Epithelial cell of esophagus (primary cell): ENCODE results near the gene HES1.

ENCODE experiments used
- DNase-seq: peaks from one replicate; pipeline ENCODE4 v3.0.0; 2010; ENCODE audit warnings: low read depth
- H3K4me3 ChIP-seq: 2 replicates; pipeline ENCODE4 v1.5.1; 2011; ENCODE audit warnings: mild to moderate bottlenecking, low read length, control low read depth
- CTCF ChIP-seq: IDR thresholded peaks from 2 replicates; pipeline ENCODE4 v1.5.1; 2011; ENCODE audit warnings: low read depth, mild to moderate bottlenecking, low read length, control low read depth, inconsistent platforms; ENCODE audit not compliant: insufficient read depth; ENCODE audit errors: missing control alignments

HES1 gene

DNA sequence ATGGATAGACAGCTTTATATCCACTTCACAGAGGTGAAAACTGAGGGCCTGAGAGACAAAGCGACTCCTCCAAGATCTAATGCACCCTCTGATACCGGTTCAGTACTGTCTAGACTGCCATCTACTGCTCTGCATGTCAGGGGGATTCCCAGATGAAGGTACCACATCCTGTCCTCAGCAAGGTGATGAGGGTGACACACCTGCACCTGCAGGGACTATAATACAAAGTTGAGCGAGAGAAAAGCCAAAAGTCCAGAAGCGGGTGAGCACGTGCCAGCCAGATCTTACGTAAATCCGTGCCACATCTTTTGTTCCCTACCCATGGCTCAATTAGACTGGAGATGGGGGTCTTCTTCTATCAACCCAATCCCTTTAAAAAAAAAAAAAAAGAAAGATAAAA, 32.4 kb upstream of the HES1 start:
- H3K4me3 ChIP-seq, result no peak overlapping the region
- no peak for DNase-seq
- no peak for TF ChIP-seq CTCF

DNA sequence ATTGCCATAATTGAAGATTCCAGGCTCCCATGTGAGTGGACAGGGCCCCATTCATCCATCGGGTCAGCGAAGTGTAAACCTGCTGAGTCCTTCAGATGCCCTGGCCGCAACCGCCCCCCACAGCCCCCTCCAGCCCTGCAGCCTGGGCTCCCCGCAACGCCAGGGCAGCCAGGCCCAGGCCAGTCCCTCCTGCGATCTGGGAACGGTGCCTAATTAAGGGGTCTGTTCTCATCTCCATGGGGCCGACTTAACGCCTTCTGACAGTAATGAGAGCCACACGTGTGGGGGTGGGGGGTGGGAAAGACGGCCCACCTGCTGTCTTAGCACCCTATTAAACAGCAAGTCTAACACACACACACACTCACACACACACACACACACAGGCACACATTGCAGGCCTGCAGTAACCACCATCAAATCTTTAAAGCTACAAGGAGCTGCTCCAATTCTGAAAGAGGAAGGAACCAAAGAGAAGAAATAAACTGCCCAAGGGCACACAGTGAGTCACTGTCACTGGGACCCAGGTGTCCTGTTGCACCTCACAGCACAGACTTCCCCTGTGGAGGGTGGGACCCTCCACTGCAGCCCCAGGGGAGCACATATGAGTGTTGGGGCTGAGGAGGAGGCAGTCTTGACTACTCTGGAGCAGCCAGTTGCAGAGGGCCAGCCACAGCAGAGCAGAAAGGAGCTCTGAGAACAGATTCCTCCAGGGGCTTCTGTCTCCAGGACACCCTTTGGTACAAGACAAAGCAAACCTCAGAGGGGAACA, 31.8 kb upstream of the HES1 start:
- TF ChIP-seq CTCF, result no peak
- no peak for DNase-seq
- no peak overlapping the region for H3K4me3 ChIP-seq

GRCh38 chr3:194105292-194105691, 30.7 kb upstream of the HES1 start:
- TF ChIP-seq CTCF, result no peak
- H3K4me3 ChIP-seq, result no peak overlapping the region
- DNase-seq, result no peak

DNA sequence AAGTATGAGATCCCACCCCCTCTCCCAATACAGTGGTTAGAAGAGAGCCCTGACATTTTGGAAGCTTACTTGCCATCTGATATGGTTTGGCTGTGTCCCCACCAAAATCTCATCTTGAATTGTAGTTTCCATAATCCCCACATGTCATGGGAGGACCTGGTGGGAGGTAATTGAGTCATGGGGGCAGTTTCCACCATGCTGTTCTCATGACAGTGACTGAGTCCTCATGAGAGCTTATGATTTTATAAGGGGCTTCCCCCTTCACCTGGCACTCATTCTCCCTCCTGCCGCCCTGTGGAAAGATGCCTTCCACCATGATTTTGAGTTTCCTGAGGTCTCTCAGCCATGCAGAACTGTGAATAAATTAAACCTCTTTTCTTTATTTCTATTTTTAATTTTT, 28.8 kb upstream of the HES1 start:
- no peak for TF ChIP-seq CTCF
- no peak for DNase-seq
- no peak overlapping the region for H3K4me3 ChIP-seq

DNA sequence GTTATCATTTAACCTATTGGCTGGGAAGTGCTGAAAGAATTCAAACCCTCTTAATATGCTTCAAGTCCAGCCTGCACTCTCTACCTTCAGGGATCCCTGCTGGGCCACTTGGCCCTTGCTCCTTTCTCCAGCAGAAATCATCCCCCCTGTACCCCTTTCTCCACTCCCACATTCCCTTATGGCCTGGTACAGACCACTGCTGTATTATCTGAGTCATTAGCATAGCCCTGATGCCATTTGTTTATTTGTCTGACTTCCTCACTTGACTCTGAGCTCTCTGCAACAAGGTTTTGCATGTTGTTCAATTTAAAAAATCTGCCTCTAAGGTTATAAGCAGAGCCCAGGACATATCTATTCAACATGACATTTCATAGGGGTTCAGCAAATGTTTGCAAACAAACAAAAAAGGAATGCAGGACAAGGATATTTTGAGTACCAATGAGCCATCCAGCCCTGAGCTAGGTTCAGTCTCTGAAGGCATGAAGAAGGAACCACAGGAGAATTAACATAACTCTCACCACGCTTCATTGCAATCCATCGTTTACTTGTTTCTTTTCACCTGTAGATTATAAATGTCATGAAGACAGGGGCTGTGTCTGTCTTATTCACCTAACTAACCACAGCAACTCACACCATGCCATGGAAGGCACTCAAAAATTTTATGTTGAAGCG, 26.6 kb upstream of the HES1 start:
- H3K4me3 ChIP-seq, result no peak overlapping the region
- DNase-seq, result no peak
- no peak for TF ChIP-seq CTCF

DNA sequence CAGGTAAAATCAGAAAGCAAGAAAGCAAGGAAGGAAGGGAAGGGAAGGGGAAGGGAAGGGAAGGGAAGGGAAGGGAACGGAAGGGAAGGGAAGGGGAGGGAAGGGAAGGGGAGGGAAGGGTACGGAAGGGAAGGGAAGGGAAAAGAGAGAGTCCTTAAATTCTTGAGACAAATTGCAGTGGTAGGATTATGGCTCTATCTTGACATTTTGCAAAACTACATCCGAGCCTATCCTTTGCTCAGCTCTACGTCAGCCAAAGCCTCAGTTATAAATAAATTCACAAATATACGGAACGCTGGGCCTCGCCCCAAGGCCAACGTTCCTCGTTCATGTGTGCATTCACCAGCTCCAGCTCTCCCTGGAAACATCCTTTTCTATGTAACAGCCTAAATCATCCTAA, 25.5 kb upstream of the HES1 start:
- no peak for DNase-seq
- TF ChIP-seq CTCF, result no peak
- H3K4me3 ChIP-seq, result no peak overlapping the region

DNA sequence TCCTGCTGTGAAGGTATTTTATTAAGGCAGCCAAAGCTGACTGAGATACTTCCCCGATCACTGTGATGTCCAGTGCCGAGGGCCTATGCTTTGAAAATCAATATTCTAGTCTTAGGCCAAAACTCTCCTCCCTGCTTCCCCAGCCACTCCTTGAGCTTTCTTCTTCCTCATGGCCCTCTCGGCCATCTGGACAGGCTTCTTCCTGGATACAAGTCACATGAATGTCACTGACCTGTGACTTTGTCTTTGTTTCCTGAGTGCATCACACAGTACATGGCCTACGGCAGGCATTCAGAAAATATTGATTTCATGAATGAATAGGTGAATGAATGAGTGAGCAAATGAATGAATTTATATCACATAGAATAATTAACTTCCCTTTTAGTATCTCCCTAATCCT, 24.6 kb upstream of the HES1 start:
- TF ChIP-seq CTCF, result no peak
- no peak for DNase-seq
- H3K4me3 ChIP-seq, result no peak overlapping the region
